ENCODE results near the gene ODC1. TPM values are rescaled to one million over a fixed set of nuclear protein-coding genes. Genes with fewer than 3 reads are reported as not detected.

Gene ODC1
- total RNA-seq, 1 experiment from 2014 or later, result 646 TPM

DNA sequence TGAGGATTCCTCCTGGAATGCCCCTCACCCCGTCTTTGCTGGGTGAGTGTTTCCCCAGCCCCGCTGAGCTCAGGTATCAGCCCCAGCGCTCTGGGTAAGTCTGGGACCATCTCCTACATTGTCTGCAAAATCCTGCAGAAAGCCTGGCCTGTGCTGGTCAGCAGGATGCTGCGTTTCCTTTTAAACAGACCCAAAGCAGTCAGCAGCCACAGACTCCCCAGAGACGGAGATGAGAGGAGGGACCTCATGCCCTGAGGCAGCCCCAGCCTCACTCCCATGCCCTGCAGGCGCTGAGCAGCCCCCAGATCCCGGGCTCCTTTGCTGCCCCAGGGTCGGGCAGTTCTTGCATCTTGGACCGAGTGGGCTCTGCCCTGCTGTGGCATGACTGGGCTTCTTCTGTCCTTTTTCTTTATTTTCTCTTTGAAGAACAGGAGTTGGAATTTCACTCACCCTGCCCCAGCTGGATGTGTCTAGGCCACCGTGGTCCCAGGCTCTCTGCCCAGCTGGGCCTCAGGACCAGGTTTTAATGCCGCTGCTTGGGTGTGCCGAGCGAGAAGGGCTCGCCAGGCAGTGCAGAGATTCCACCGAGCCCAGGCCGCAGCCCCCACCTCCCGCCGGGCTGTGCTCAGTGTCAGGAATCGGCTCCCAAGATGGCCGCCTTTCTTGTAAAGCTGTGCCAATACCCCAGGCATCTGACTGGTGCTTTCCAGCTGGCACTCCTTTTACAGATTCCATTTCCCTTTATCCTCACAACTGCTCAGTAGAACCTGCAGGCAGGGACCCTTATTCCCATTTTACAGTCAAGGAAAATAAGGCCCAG, 43.6 kb downstream of the ODC1 start:
- no peaks in the 10 kb centered on the region for H3K9me3 ChIP-seq
- DNase-seq, result peak; percentile 88
- peaks cover 62% of the 10 kb centered on the region for H3K36me3 ChIP-seq
- H3K27me3 ChIP-seq, result no peaks in the 10 kb centered on the region
- no peak overlapping the region for H3K4me3 ChIP-seq

DNA sequence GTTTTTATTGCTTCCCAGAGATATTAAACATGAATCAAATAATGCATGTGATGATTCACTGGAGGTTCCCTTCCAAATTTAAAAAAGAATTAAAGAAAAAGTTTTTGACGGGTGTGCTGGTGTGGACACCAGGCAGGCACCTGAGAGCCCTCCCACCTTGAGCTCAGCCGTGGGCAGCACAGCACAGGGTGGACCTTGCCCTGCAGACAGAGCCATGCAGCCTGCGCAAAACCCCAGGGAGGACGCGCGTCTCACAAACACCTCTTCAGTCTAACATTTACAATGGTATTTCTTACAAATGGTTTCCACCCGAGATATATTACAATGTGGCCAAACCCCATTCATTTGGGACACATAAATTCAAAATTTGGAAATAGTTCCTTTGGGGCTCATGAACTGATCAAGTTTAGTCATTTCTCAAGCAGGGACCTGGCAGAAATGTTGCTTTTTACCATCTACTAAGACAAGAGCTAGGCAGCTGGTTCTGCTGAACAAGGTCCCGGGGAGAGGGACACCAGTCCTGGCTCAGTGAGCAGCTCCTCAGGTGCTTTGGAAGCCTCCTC, 45.4 kb downstream of the ODC1 start:
- peaks cover 55% of the 10 kb centered on the region for H3K36me3 ChIP-seq
- H3K27me3 ChIP-seq, result no peaks in the 10 kb centered on the region
- no peak for DNase-seq
- no peaks in the 10 kb centered on the region for H3K9me3 ChIP-seq
- H3K4me3 ChIP-seq, result no peak overlapping the region

DNA sequence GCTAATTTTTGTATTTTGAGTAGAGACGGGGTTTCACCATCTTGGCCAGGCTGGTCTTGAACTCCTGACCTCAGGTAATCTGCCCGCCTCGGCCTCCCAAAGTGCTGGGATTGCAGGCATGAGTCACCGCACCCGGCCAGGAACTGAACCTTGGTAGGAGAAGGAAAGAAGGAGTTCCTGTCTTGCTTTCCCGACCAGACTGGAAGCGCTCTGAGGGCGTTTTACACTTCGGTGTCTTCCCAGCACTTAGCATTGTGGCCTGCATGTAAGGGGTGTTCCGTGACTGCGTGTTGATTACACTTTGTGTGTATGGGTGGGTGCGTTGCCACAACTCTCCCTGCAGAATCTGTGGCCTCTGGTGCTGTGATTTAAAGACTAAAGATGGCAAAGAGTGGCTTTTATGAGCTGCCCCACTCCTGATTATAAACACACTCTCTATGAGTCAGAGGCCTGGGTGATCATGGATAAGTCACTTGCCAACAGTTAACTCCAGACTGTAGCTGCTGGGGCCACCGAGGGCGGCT, 46.0 kb downstream of the ODC1 start:
- Histone ChIP-seq H3K9me3 (no peaks in the 10 kb centered on the region), H3K4me3 (no peak overlapping the region), H3K36me3 (peaks cover 51% of the 10 kb centered on the region), H3K27me3 (no peaks in the 10 kb centered on the region)
- peak; percentile 80 for DNase-seq

DNA sequence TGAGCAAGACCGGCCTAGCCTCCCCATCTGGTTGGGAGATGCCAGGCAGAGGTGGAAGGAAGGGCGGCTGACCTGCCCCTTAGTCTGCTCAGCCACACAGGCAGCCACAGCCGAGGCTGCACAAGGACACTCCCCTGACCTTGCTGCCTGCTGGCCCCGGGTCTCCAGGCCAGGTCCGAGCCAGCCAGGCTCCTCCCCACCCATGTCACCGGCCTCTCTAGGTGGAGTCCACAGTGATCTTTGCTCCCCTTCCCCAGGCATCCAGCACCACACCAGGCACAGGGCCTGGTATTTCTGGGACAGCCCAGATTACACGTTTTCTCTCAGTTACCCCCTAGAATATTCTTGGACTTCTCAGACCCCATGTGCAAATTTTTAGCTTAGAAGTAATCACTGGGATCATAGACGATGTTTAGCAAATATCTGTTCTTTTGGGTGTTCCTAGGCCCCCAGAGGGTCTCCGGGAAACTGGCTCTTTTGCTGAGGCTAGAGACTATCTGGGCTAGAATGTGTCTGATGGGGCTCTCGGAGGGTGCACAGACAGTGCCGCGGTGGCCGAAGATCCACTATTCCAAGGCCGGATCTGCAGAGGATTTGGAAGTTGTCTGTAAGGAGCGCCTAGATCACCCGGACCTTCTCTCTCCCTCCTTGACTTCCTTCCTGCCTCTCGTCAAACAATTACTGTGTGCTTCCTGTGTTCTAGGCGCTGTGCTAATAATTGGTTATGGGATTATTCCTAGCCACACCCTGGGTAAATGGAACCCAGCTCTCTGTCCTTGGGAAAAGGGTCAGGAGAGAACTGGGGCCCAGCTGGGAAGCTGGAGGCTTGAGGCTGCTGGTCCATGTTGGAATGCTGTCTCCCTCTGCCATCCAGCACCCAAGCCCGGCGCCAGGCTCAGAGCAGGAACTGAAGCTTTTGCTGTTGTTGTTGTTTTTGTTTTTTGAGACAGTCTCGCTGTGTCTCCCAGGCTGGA, 46.9 kb downstream of the ODC1 start:
- H3K36me3 ChIP-seq, result peaks cover 42% of the 10 kb centered on the region
- DNase-seq, result no peak
- no peaks in the 10 kb centered on the region for H3K9me3 ChIP-seq
- H3K27me3 ChIP-seq, result no peaks in the 10 kb centered on the region
- no peak overlapping the region for H3K4me3 ChIP-seq

DNA sequence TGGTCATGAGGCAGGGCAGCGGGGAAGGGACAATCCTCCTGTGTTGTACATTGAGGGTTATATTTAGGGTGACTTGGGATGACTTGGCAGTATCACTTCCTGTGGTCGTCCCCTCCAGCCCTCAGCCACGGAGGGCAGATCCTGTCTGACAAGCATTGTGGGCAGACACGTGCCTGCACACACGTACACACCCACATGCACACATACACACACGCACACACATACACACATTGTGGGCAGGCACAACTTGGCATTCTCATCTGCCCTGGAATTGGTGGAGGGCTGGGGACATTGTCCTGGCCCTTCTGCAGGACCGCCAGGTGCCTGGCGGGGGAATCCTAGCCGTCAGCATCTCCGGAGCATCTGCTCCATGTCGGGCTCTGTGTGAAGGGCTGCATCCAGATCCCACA, 47.6 kb downstream of the ODC1 start:
- no peaks in the 10 kb centered on the region for H3K27me3 ChIP-seq
- no peak for DNase-seq
- H3K4me3 ChIP-seq, result no peak overlapping the region
- H3K9me3 ChIP-seq, result no peaks in the 10 kb centered on the region
- H3K36me3 ChIP-seq, result peaks cover 42% of the 10 kb centered on the region

DNA sequence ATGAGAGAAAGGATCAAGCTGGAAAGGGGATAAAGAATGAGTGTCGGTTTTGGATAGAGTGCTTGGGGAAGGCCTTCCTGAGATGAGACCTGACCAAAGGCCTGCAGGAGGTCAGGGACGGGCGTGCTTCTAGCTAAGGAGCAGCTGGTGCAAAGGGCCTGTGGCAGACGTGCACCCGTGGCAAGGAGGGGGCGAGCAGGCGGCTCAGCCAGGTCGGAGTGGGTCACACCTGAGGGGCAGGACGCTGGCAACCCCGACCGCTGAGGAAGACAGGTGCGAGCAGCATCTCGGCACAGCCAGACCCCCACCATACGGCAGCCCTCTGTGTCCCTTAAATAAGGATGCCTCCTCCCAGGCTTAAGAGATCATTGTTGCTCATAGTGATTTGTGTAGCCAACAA, 48.1 kb downstream of the ODC1 start:
- Histone ChIP-seq H3K9me3 (no peaks in the 10 kb centered on the region), H3K4me3 (no peak overlapping the region), H3K36me3 (peaks cover 42% of the 10 kb centered on the region), H3K27me3 (no peaks in the 10 kb centered on the region)
- DNase-seq, result no peak

DNA sequence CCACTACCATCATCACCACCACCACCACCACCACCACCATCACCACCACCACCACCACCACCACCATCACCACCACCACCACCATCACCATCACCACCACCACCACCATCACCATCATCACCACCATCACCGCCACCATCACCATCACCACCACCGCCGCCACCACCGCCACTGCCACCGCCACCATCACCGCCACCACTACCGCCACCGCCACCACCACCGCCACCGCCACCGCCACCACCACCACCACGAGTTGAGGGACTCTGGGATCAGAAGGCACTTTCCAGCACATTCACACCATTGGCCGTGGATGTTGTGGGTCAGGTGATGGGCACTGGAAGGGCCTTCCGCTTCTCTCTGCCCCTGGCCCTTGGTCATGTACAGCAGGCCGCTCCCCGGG, 48.8 kb downstream of the ODC1 start:
- no peak for DNase-seq
- Histone ChIP-seq H3K27me3 (no peaks in the 10 kb centered on the region), H3K4me3 (no peak overlapping the region), H3K9me3 (no peaks in the 10 kb centered on the region), H3K36me3 (peaks cover 41% of the 10 kb centered on the region)

DNA sequence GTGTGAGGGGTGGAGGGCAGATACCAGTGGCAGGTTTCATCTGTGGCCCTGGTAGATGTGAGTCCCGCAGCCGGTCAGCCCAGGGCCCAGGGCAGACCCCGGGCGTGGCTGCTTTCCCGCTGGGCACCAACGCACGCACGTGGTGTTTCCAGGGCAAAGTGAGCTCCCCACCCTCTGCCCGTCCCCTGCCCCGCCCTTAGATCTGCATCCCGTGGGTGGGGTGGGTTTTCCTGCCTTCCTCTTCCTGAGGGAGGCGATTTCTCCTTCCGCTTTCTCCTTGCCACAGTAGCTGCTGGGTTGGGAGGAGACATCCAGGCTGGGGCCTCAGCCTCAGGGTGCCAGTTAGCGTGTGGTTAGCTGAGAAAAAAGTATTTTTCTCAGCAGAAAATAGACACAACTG, 49.6 kb downstream of the ODC1 start:
- peaks cover 33% of the 10 kb centered on the region for H3K36me3 ChIP-seq

DNA sequence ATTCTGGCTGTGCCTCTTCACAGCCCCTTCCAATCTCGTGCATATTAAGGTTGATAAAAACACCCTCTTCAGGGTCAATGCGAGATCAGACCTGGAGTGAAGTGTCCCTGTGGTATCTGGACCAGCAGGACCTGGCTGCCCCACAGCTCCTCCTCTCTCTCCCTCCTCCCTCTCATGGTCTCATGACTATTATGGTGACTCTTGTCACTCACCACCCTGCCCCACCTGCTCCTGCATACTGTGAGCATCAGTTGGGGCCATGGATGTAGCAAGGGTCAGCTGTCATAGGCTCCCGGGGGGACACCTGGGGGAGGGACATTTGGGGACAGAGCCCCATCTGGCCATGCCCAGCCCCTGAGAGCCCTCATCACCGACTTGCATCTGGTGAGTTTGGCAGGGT, 50.2 kb downstream of the ODC1 start:
- H3K36me3 ChIP-seq, result peaks cover 34% of the 10 kb centered on the region
- no peak for DNase-seq

More for the DNA sequence above, 49.6 kb downstream of the ODC1 start:
- Histone ChIP-seq H3K9me3 (no peaks in the 10 kb centered on the region), H3K4me3 (no peak overlapping the region), H3K27me3 (no peaks in the 10 kb centered on the region)
- DNase-seq, result no peak

DNA sequence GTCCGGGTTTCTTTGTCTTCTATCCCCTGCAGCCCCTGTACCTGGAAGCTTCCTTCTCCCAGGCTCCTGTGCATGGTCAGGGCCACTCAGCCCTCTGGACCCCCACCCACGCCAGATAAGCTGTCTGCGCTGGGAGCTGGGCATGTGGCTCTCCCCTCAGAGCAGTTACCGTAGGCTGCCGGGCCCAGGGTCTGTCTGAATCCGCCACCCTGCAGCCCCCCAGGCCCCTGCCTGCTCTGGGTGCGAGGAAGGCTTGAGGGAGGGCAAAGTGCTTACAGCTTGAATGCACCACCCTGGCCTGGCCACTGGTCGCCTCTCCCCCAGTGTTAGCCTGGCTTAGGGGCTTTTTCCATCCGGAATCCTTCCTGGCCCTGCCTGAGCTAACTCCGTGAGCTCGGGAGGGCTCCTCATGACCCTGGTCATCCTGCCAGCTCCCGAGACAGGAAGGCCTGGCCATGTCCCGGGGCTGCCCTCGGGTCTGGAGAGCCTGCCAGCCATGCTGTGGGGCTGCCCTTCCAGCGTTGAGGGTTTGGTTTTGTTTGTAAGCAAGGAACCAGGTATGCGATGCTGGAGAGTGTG, 50.7 kb downstream of the ODC1 start:
- Histone ChIP-seq H3K9me3 (no peaks in the 10 kb centered on the region), H3K4me3 (no peak overlapping the region), H3K27me3 (no peaks in the 10 kb centered on the region), H3K36me3 (peaks cover 34% of the 10 kb centered on the region)
- DNase-seq, result no peak

More for the DNA sequence above, 50.2 kb downstream of the ODC1 start:
- Histone ChIP-seq H3K27me3 (no peaks in the 10 kb centered on the region), H3K4me3 (no peak overlapping the region), H3K9me3 (no peaks in the 10 kb centered on the region)

DNA sequence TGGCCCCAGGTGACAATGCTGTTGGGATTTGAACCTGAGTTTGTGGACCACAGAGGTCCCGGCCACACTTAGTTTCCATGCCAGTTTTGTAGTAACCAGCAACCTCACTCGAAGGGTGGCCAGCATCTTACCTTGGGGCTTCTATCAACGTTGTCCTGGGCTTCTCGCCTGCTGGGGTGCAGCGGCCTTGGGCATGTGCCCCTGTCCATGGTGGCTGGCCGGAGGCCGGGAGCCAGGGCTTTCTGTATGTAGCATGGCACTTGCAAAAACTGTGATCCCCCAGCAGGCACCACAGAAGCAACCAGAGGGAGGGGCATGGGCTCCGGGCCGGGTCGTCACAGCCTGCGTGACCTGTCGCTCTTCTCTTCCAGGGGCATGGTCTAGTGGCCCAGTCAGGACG, 51.7 kb downstream of the ODC1 start:
- H3K36me3 ChIP-seq, result peaks cover 28% of the 10 kb centered on the region
- DNase-seq, result no peak
- no peaks in the 10 kb centered on the region for H3K27me3 ChIP-seq
- no peak overlapping the region for H3K4me3 ChIP-seq
- H3K9me3 ChIP-seq, result no peaks in the 10 kb centered on the region

DNA sequence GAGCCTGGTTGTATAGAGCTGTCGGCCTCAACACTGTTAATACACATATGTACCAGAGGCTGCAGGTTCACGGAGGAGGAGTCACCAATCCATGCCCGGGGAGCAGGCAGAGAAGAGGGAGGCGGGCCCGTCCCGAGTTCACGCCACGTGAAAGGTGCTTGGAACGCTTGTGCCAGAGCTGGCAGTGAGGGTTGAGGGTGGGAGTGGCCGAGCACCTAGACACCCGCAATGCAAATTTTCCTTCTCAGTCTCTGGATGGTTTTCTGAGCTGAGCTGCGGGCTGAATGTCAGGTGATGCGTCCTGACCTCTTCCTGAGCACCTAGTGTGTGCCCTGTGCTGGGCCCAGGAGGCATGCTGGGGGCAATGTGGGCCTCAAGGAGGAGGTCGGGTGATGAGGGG, 52.2 kb downstream of the ODC1 start:
- H3K4me3 ChIP-seq, result no peak overlapping the region
- H3K27me3 ChIP-seq, result no peaks in the 10 kb centered on the region
- no peaks in the 10 kb centered on the region for H3K9me3 ChIP-seq
- DNase-seq, result no peak
- peaks cover 28% of the 10 kb centered on the region for H3K36me3 ChIP-seq

DNA sequence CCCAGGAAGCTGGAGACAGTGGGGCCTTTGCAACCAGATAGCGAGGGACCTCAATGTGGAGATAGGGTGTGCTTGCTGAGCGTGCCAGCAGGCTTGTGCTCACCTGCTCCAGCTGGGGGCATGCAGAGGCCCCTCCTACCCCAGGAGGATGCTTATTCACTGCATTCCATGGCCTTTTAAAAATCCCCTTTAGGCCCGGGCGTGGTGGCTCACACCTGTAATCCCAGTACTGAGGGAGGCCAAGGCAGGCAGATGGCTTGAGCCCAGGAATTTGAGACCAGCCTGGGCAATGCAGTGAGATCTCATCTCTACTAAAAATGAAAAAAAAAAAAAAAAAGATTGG, 54.5 kb downstream of the ODC1 start:
- no peak for DNase-seq
- Histone ChIP-seq H3K27me3 (no peaks in the 10 kb centered on the region), H3K4me3 (no peak overlapping the region), H3K36me3 (peaks cover 20% of the 10 kb centered on the region), H3K9me3 (no peaks in the 10 kb centered on the region)

DNA sequence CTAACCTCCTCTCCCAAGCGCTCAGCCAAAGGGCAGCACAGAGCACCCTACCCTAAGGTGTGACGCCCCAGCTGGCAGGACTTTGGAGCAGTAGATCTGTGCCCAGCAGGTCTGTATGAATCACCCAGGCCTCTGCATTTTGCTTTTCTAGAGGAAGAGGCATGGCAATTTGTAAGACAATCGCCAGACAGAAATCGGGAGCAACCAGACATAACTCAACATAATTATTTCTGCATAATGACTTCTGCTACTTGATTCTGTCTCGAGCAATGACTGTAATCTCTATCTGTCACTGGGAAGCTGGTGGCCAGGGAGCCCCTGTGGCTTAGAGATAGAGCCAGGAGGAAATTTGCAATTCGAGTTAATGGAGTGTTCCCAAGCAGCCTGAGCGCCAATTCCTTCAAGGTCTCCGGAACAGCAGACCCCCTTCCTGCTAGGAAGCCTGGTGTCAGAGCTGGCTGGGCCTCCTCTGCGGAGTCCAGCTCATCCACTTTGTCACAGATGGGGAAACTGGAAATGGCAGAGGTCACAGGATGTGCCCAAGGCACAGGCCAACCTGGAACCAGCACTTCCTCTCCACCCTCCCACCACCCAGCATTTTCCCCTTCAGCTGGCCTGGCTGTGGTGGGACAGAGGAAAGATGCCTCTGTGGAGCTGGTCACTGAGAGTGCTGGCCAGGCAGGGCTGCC, 55.0 kb downstream of the ODC1 start:
- Histone ChIP-seq H3K9me3 (no peaks in the 10 kb centered on the region), H3K4me3 (no peak overlapping the region), H3K27me3 (no peaks in the 10 kb centered on the region), H3K36me3 (peaks cover 21% of the 10 kb centered on the region)
- DNase-seq, result peak; percentile 29

DNA sequence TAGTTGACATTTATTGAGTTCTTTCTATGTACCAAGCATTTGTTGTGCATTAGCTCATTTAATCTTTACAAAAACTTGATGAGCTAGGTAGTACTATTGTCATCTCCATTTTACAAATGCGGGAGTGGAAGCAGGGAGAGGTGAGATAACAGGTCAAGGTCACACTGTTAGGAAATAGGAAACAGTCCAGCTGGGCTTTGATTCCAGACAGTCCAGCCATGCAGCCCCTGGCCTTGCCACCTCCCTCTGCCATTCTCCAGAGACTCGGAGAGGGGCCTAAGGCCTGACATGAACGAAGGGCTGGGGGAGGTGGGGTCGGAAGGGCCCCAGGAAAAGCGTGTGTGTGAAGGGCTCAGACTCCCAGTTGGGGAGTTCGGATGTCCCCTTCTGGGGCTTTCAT, 55.6 kb downstream of the ODC1 start:
- DNase-seq, result no peak
- no peaks in the 10 kb centered on the region for H3K27me3 ChIP-seq
- no peak overlapping the region for H3K4me3 ChIP-seq
- H3K9me3 ChIP-seq, result no peaks in the 10 kb centered on the region
- H3K36me3 ChIP-seq, result peaks cover 24% of the 10 kb centered on the region

DNA sequence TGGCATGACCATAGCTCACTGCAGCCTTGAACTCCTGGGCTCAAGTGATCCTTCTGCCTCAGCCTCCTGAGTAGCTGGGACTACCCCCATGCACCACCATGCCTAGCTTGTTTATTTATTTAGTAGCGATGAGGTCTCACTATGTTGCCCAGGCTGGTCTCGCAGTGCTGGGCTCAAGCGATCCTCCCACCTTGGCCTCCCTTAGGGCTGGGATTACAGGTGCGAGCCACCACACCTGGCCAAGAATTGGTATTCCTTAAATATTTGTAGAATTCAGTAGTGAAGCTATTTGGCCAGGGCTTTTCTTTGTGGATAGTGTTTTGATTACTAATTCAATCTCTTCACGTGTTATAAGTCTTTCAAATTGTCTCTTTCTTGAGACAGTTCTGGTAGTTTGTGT, 56.0 kb downstream of the ODC1 start:
- H3K36me3 ChIP-seq, result peaks cover 24% of the 10 kb centered on the region
- H3K27me3 ChIP-seq, result no peaks in the 10 kb centered on the region
- no peak for DNase-seq
- no peaks in the 10 kb centered on the region for H3K9me3 ChIP-seq
- no peak overlapping the region for H3K4me3 ChIP-seq

Data from MG63 (cell line).